Mesenteric fat pad (tissue), 1 donor: ENCODE results near the gene CAMK2B. TPM values are rescaled to one million over a fixed set of nuclear protein-coding genes. Genes with fewer than 3 reads are reported as not detected.

ENCODE experiments used
- DNase-seq: peaks from one replicate; pipeline ENCODE4 v3.0.0-alpha.2; 2020; ENCODE audit warnings: low spot score
- total RNA-seq: library from RNA; stranded (reverse); fragmentation: NEBNext Ultra II Directional; extraction: Animal tissue kit (Norgen Biotek cat#: 25700); gene quantifications from one replicate; pipeline ENCODE4 v1.2.1, GENCODE V29; 2021
- donor health status: DM: yes; HTN: yes; CAD: no.

The CAMK2B gene
- total RNA-seq, 1 donor from 2014 or later, result 1.2 TPM

DNA sequence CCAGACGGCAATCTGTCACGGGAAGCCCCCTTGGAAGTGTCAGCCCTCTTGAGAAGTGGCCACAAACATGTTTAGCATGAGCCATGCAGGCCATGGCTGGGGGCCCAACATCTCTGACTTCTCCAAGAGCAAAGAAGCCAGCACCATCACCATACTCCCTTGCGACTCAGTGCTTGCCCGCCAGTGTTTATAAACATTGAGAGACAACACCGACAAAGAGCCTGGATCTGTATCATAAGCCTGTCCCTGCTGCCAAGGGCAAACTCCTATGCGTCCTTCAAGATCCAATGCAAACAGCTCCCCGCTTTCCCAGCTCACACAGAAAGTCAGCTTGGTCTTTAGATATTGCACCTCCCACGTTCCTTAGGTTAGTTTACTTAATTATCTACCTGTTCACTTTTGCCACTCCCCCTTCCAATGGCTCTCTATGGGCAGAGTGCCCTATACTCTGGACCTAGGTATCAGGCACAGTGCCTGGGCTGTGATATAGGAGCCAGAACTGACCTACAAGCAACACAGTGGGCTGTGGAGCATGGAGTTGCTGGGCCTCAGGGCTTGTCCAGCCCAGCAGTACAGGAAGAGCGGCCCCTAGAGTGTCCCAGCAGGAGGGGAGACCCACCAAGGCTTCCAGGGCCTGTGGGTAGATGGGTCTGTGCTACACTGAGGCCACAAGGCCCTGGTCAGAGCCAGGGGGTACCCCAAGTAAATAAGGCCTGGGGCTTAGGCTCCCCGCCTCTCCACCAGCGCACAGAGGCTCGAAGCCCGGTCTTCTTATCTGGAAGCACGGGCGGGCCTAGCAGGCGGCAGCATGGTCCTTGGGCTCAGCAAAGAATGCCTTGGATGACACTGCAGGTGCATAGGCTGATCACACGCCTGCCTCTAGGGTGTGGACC is 37.7 kb downstream of the CAMK2B start:
- DNase-seq, result peak; percentile 81

DNA sequence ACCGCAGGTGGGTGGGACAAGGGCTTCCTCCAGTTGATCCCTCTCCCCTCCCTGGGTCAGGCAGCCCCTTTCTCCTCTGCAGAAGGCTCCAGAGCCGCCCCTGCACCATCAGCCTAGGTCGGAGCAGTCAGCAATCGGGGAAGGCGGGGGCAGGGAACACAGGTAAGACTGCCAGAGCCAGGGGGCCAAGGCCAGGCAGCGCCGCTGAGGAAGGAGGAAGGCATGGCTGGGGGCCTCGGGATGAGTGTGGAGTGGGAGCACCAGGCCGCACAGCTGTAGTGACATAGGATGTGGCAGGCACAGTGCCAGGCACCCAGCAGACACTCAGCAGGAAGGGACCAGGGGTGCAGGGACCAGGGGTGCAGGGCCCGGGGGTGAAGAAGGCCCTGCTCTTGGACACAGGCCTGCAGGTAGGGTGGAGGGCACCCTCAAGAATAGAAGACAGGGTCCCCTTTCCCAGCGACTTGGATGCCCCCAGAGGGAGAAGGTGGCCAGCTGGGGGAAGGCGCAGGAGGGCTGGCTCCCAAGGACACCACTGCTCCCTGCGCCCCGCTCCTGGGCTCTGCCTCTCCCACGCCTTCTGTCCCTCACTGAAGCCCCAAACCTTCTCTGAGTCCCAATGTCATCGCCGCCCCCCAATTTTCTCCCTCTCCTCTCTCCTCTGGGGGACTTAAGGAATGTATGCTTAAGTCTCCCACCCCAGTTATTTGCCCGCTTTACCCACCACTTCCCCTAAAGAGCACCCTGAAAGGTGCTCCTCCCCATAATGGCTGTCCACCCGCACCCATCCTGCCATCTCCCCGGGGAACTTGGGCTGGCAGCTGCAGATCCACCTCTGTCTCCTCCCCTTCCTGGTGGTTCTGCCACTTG is 38.5 kb downstream of the CAMK2B start:
- peak; percentile 77 for DNase-seq

DNA sequence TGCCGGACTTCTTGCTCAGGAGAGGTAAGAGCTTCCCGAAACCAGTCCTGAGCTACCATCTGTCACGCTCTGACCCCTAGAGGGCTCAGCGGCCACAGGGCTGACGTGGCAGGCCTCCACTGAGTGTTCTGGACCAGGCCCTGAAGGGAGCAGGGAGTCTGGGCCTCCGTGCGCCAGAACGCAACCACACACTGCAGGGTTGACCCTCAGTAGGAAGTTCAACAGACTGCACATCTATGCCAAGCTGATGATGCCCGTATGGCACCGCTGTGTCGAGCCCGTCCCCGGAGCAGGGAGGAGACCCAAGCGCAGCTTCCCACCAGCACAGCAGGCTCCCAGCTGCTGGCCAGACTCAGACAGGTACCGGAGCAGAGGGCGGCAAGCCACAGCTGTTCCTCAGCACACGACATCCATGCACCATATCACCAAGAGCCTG is 39.2 kb downstream of the CAMK2B start:
- peak; percentile 67 for DNase-seq

DNA sequence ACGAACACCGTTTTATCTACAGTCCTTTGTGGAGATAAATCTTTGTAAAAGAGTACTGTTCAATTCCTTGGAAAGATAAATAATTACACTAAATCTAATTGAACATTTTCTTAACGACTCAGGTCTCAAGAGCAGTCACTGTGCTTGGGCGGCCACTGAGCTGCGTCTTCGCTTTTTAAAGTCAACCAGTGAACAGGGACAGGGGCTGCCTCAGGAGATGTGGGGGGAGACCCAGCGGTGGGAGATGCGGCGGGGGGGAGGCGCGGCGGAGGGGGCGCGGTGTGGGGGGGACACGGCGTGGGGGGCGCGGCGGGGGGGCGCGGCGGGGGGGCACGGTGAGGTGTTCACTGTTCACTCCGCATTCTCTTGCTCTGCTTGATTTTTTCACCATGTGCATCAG is 39.8 kb downstream of the CAMK2B start:
- DNase-seq, result peak; percentile 18

DNA sequence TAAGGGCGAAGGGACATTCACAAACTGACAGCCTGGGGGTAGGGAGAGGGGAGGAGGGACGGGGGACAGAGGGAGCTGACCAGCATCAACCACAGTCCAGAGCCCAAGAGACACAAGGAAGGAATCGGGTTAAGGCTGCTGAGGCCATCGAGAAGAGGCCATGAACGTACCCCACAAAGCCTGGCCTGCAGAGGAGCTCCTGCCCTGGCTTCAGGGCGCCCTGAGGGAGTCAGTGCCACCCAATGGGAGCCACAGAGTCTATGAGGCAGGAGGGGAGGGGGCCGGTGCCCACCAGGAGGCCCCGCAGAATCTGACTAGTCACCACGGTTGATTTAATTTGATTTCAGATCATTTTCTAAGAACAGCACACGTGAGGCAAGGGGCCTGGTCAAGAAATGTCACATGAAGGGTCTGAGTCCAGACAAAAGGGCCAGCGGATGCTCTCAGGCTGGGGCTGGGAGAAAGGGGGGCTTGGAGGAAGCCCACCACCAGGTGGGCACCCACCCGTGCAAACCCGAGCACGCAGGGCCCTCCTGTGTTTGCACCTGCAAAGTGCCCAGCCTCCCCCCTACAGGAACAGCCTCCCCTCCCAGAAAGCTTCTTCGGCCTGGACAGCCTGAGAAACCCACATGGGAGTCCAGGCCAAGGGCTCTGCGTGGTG is 40.4 kb downstream of the CAMK2B start:
- DNase-seq, result peak; percentile 80

DNA sequence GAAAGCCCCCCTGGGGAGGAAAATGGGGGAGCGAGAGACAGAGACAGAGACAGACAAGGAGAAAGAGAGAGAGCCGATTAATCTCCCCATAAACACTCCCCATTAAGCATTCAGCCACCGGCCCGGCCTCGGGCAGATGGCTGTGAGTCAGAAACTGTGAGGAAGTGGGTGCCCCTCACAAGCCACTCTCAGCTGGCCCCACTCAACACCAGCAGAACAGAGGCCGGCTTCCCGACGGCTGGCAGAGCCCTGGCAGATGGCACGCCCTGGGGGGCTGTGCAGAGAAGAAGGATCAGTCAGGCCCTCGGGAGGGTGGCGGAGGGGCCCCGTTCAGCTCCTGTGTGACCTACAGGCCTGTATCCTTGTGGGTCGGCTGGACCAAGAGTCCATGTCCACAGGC is 41.2 kb downstream of the CAMK2B start:
- peak; percentile 80 for DNase-seq

DNA sequence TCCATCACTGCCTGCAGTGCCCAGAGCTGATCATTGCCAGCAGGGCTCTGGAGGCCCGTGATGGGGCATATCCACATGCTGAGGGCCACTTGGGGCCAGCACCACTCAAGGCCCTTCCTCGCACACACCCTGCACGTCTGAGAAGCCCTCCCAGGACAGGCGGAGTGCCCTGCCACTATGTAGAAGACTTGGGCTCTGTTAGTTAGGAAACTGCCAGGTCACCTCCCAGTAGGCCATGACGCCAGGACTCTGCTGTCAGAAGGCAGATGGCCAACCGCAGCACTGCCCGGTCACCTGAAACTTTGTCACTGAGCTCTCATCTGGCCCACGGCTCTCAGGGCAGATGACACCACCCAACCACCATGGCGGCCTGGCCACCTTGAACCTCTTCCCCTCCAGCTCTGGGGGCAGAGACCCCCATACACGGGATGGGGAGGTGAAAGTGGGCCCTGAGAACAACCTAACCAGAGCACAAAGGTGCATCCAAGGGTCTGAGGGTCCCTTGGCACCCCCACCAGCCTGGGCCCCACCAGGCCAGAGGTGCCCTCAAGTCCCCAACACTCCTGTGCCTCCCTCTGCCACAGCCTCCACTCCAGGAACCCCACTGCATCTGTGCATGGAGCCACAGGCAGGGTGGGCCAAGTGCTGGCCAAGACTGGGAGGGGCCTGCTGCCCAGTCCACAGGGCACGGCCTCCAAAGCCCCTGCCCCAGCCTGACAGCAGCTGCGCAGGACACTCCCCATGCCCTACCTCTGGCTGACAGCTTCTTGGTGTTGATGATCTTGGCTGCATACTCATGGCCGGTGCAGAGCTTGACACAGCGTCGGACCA is 41.8 kb downstream of the CAMK2B start:
- DNase-seq, result peak; percentile 76

DNA sequence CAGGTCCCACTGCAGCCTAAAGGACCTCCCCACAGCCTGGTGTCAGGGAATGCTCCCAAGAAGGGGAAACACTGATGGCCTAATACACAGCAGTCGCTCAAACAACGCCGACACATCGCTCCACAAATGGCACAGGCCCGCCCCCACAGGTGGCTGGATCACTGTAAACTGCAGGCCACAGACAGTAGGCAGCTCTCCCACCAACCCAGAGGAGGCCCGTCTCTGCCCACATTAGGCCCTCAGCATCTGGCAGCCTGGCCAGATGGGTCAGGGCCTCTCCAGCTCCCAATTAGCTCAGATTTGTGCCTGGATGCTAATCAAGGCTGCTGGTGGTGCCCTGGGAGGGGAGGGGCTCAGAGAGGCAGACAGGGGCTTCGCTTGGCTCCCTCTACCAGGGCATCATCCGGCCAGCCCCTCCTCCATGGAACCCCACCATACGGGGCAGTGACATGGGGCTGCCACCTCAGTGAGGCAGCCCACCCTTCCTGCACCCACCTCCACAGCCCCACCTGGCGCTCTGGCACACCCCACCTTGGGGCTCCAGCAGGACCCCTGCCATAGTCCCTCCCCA is 42.7 kb downstream of the CAMK2B start:
- DNase-seq, result peak; percentile 82

DNA sequence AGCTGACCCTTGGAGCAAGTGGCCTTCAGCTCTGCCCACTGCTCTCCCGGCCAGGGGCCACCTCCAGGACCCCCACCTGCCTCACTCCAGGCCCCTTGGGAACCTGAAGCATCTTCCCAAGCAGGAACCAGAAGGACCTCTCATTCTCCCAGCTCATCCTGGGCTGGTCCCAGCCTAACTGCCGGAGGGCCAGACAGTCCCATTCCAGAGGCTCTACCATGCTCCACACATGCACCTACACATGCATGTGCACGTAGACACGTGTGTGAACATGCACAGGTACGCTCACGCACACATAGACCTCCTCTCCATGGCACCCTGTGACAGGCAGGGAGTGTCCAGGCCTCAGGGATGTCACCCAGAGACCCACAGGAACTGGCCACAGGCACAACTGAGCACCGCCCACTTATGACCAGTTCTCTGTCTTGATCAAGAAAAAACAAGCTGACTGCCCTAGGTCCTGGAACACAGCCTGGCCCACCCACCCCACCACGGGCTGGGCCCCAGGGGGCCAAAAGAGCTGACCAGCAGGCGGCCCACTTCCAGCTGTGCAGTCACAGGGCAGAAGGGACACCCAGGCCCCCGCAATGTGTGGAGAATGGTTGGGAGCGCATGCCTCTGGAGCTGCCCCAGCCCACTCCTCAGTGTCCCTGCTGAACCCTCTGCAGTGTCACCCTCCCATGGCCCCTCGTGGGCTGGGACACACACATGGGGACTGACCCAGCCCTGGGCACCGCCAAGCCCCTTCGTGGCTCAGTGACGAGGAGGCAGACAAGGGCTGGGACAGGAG is 43.4 kb downstream of the CAMK2B start:
- DNase-seq, result peak; percentile 62

DNA sequence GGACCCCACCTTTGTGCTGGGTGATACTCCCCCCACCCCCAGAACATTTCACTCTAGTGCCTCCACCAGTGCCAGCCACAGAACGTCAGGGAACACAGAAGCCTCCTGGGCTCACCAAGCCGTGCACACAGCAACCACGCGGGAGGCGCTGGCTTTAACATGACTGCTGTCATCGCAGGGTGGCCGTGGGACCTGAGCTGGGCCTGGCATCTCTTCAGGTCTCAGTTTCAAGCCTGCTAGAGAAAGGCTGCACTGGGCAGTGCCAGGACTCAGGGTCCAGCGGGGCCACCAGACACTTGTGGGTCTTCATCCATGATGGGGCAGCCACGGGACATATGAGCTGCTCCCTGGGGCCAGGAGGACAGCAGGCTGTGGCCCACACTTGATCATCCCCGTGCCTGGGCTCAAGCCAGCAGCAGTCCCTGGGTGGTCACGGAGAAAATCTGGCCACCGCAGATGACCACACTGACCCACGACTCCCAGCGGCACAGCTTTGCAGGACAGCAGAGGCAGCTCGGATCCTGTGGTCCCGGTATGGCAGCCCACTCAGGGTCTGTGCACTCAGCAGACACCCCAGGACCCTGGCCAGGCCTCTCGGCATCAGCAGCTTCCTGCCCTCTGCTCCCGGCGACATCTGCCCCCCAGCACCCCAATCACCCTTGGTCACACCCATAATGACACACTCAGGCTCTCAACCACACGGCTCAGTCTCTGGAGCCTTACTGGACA is 44.2 kb downstream of the CAMK2B start:
- peak; percentile 77 for DNase-seq

DNA sequence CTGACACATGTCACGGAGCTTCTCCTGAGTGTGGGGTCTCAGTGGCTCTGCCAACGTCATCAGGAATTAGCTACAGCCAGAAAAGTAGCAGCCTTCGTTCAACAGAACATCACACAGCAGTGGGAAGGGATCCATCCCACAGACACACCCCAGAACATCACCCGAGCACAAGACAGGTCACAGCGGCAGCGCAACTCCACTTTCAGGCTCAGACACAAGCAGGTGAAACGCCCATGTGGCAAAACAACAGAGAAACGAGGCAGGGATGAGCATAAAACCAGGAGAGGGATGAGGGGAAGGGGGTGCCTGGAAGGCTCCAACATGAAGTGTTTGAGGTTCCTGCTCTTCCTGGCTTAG is 44.8 kb downstream of the CAMK2B start:
- DNase-seq, result no peak

DNA sequence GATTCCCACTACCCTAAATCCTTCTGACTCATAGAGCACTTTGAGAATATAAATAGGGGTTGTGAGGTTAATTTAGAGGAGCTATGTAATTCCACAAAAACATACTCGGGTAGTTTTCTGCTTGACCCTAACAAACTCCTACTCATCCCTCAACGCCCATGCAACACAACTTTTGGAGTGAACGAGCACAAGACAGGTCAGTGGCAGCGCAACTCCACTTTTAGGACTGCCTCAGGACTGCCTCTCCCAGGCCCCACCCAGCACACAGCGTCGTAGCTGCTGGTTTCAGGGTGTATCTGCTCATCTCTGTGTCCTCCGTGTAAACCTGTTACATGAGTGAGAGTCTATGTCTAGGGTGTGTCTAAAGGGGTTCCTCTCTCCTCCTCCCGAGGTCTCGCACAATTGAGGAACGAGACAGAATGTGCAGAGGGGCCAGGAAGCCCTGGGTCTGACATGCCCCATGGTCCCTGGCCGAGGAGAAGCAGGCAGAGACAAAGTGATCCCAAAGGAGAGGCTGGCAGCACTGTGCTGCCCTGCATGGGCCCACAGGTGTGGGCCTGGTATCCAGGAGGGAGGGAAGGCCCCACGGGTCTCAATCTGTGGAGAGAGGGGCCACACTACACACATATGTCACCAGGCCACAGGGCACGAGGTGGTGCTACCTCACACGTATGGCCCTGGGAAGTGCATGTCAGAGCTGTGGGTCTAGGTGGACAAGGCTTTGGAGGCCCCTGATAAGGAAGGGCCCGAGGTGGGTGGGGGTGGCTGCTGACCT is 45.5 kb downstream of the CAMK2B start:
- DNase-seq, result peak; percentile 79

DNA sequence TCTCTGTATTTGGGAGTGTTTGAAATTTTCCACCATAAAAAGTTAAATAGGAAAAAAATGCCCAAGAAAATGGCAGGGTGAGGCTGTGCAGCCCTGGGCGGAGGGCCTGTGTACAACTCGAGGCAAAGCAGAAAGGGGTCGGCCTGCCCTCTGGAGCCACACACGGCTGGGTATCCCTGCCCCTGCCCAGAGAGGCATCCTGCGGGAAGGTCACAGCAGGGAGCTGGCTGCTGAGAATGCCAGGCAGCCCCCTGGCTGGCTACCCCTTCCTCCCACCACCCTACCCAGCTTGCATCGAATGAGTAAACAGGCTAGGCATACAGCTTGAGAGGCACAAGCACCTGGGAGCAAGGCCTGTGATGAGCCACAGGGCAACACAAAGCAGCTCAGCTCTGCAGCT is 46.1 kb downstream of the CAMK2B start:
- DNase-seq, result peak; percentile 78

DNA sequence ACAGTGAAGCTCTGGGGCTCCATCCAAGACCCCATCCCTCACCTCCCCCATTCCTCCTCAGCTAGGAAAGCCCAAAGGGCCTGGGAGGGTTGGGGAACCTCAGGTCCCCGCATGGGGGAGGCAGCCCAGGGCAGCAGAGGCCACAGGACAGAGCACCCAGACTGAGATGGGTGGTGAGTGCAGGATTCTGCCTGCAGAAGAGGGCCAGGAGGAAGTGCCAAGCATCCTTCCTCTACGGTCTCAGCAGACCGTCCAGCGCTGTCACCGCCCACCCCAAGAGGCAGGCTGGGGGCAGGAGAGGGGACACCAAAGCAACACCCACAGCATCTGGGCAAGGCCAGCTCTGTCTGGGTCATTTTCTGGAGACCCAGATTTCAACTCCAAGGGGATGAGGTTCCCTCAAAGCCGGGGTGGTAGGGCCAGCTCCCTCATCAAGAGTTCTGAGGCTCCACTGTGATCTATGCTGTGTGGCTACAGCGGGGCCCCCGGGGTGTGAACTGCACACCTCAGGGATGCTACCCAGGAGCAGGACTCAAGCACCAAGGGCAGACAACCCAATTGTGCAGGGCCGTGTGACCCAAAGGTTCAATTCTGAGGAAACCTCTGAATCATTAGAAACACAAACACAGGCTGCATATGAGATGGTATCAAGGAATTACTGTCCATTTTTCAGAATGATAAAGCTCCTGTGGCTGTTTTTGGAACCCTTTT is 46.8 kb downstream of the CAMK2B start:
- DNase-seq, result peak; percentile 80

DNA sequence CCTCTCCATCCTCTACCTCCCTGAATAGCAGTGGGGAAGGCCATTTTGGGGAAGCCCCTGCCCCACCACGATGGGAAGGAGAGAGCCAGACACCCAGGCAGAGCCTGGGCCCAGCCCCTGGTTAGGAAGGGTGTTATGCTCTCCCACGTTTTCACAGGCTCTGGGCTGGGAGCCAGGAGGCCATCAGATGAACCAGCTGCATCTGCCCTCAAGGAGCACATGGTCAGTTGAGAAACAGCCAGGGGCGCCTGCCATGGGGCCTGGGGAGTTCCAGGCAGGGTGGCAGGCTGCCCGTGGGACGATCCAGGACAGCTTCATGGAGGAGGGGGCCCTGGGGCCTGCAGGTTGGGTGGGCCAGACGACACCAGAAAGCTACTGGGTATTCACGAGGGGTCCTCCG is 47.5 kb downstream of the CAMK2B start:
- peak; percentile 87 for DNase-seq

DNA sequence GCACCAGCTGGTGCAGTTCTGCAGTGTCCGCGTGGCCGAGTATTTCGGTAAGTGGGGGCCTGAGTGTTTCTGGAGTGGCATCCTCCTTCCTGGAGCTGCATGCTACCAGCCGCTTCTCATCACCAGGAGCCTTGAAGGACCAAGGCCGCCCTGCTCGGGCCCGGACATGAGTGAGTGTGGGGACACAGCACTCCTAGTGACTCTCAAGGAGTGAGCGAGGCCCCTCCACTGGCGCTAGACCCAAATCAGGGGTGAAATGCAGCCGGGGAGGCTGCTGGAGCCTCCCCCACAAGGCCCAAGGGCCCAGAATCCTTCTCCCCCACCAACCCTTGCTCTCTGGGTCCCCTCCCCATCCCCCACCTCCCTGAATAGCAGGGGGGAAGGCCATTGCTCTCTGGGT is 48.0 kb downstream of the CAMK2B start:
- DNase-seq, result peak; percentile 72

DNA sequence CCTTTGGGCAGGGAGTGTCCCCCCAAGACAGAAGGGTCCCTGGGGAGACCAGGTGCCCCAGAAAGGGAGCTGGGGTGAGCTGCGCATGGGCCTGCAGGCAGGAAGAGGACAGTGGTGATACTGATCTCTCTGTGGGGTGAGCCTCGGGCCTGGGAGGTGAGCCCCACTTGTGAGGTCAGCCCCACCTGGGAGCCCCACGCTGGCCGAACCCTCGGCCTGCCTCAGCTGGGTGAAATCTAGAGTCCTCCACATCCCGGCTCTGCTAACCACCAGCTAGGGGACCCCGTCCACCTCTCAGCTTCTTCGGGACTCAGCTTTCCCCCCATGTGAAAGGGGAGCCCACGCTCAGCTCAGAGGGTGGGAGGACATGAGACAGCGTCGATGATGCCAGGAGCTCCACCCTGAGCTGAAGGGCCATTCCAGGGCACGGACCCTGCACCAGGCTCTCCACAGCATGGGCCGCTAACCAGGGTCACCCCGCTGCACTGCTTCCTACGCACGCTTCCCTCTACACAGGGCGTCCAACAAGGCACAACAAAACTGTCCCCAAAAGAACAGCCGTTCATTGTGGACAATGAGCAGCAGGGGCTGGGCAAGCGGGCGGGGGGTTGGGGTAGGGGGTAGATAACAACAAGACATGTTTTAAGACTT is 48.7 kb downstream of the CAMK2B start:
- DNase-seq, result no peak
